HEK293 (cell line): Measurements from ENCODE around the gene PIGH.

Source experiments
- CTCF ChIA-PET: fragments of 350-600 bp; formaldehyde crosslinking; extraction: SDS; loops from one replicate; lab custom pipeline; 2021; ENCODE audit warnings: antibody characterized with exemption; lab: Yijun Ruan, JAX
- POLR2A ChIA-PET: fragments of 300-600 bp; formaldehyde crosslinking; extraction: SDS; loops from one replicate; lab custom pipeline; 2020; ENCODE audit warnings: antibody characterized with exemption, inconsistent platforms; lab: Yijun Ruan, JAX
- H3K27ac ChIP-seq: fragments of 200-500 bp; sonication (Bioruptor generic); 2 replicates; pipeline ENCODE4 v1.5.1; 2014; ENCODE audit warnings: low read depth, low read length, control low read depth, inconsistent platforms; ENCODE audit errors: extremely low read depth
- H3K36me3 ChIP-seq, 2 experiments: fragments of 200-500 bp in 1 of 2; sonication (Bioruptor generic) in 1 of 2; 1 replicate in 1 of 2; 2 replicates in 1 of 2; pipeline ENCODE4 v1.5.1; 2014 to 2017; ENCODE audit warnings: inconsistent platforms in 2 of 2, low read length in 2 of 2; ENCODE audit not compliant: control insufficient read depth in 2 of 2, insufficient read depth in 1 of 2
- H3K4me1 ChIP-seq: fragments of 200-500 bp; sonication (Bioruptor generic); 2 replicates; pipeline ENCODE4 v1.5.1; 2014; ENCODE audit warnings: mild to moderate bottlenecking, low read length, inconsistent platforms; ENCODE audit not compliant: control insufficient read depth, insufficient read depth
- H3K4me3 ChIP-seq: 2 replicates; pipeline ENCODE4 v1.5.1; 2011; ENCODE audit warnings: low read depth, mild to moderate bottlenecking, control low read depth, low read length, moderate library complexity
- H3K9me3 ChIP-seq: fragments of 200-500 bp; sonication (Bioruptor generic); 2 replicates; pipeline ENCODE4 v1.5.1; 2014; ENCODE audit warnings: low read depth, low read length, inconsistent platforms; ENCODE audit not compliant: control insufficient read depth, insufficient read depth
- ATF2 ChIP-seq: fragments of 450-650 bp; formaldehyde crosslinking; IDR thresholded peaks from 2 replicates; pipeline ENCODE4 v1.5.1; 2016; ENCODE audit warnings: missing biosample characterization, missing genetic modification characterization, low read depth
- GLI4 ChIP-seq: fragments of 450-650 bp; formaldehyde crosslinking; IDR thresholded peaks from 2 replicates; pipeline ENCODE4 v1.5.1; 2016; ENCODE audit warnings: missing biosample characterization, missing genetic modification characterization
- IKZF3 ChIP-seq: fragments of 450-650 bp; IDR thresholded peaks from 2 replicates; pipeline ENCODE4 v1.5.0; 2018; ENCODE audit warnings: missing biosample characterization, mild to moderate bottlenecking, missing genetic modification characterization, moderate library complexity
- INSM2 ChIP-seq: fragments of 450-650 bp; formaldehyde crosslinking; IDR thresholded peaks from 2 replicates; pipeline ENCODE4 v1.5.1; 2016; ENCODE audit warnings: missing biosample characterization, missing genetic modification characterization
- KLF1 ChIP-seq: fragments of 450-650 bp; formaldehyde crosslinking; IDR thresholded peaks from 2 replicates; pipeline ENCODE4 v1.5.1; 2016; ENCODE audit warnings: missing biosample characterization, missing genetic modification characterization
- ZNF2 ChIP-seq: fragments of 450-650 bp; formaldehyde crosslinking; IDR thresholded peaks from 2 replicates; pipeline ENCODE4 v1.5.1; 2016; ENCODE audit warnings: missing biosample characterization, missing genetic modification characterization
- ZNF341 ChIP-seq: fragments of 450-650 bp; formaldehyde crosslinking; IDR thresholded peaks from 2 replicates; pipeline ENCODE4; 2016; ENCODE audit warnings: low read depth, missing biosample characterization, missing genetic modification characterization
- ZNF366 ChIP-seq: fragments of 450-650 bp; formaldehyde crosslinking; conservative IDR thresholded peaks from 2 replicates; pipeline ENCODE4 v1.5.1; 2016; ENCODE audit warnings: missing biosample characterization, missing genetic modification characterization
- ZNF510 ChIP-seq: fragments of 450-650 bp; formaldehyde crosslinking; IDR thresholded peaks from 2 replicates; pipeline ENCODE4 v1.5.1; 2018; ENCODE audit warnings: mild to moderate bottlenecking, missing genetic modification characterization, missing biosample characterization; ENCODE audit not compliant: insufficient replicate concordance
- ZNF600 ChIP-seq: fragments of 450-650 bp; formaldehyde crosslinking; IDR thresholded peaks from 2 replicates; pipeline ENCODE4 v1.5.1; 2016; ENCODE audit warnings: missing biosample characterization, missing genetic modification characterization
- ZNF658 ChIP-seq: fragments of 450-650 bp; formaldehyde crosslinking; IDR thresholded peaks from 2 replicates; pipeline ENCODE4; 2016; ENCODE audit warnings: missing biosample characterization, missing genetic modification characterization
- ZNF707 ChIP-seq: fragments of 450-650 bp; formaldehyde crosslinking; IDR thresholded peaks from 2 replicates; pipeline ENCODE4 v1.5.1; 2016; ENCODE audit warnings: missing biosample characterization, missing genetic modification characterization
- ZNF776 ChIP-seq: fragments of 450-650 bp; formaldehyde crosslinking; IDR thresholded peaks from 2 replicates; pipeline ENCODE4 v1.5.0; 2017; ENCODE audit warnings: missing biosample characterization, missing genetic modification characterization, borderline replicate concordance
- TF ChIP-seq, protein P1 (sequence below): fragments of 450-650 bp; formaldehyde crosslinking; IDR thresholded peaks from 2 replicates; pipeline ENCODE4 v1.5.1; 2017; ENCODE audit warnings: missing biosample characterization, missing genetic modification characterization
- TF ChIP-seq, protein P2 (sequence below): fragments of 450-650 bp; formaldehyde crosslinking; IDR thresholded peaks from 2 replicates; pipeline ENCODE4 v1.5.1; 2017; ENCODE audit warnings: missing biosample characterization, missing genetic modification characterization

PIGH gene

DNA sequence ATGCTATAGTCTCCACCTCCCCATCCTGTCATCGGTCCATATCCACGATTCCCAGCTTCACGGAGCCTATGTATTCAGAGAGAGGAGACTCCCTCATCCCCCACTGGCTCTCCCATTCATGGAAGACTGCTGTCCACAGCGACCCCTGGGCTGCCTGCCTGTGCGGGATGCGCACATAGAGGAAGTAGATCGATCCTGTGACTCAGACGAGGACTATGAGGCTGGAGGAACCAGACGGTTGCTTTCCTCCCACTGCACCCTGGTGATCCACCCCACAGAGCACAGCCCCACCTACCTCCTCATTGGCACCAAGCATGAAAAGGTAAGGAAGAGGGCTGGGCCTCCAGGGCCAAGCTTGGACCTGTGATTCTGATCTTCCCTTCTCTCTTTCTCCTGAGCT, 24.4 kb downstream of the PIGH start (continued):
- no peak for TF ChIP-seq ATF2
- no peak for TF ChIP-seq INSM2 (tag by site-specific recombination)

- peaks cover 0 to 61% of the 10 kb centered on the region in 2 experiments; a peak in 1 of 3 replicates for H3K36me3 ChIP-seq
- no peaks in the 10 kb centered on the region for H3K9me3 ChIP-seq
- H3K27ac ChIP-seq: no peak overlapping the region
- no peak for TF ChIP-seq ZNF776 (tag by site-specific recombination)
- no peak for TF ChIP-seq KLF1 (tag by site-specific recombination)
- no peak for TF ChIP-seq ZNF707 (tag by site-specific recombination)
- no peak for TF ChIP-seq IKZF3 (tag by site-specific recombination)
- TF ChIP-seq, protein P1, sequence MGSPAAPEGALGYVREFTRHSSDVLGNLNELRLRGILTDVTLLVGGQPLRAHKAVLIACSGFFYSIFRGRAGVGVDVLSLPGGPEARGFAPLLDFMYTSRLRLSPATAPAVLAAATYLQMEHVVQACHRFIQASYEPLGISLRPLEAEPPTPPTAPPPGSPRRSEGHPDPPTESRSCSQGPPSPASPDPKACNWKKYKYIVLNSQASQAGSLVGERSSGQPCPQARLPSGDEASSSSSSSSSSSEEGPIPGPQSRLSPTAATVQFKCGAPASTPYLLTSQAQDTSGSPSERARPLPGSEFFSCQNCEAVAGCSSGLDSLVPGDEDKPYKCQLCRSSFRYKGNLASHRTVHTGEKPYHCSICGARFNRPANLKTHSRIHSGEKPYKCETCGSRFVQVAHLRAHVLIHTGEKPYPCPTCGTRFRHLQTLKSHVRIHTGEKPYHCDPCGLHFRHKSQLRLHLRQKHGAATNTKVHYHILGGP: no peak
- no peak for TF ChIP-seq ZNF341 (tag by site-specific recombination)
- no peak for TF ChIP-seq ZNF2 (tag by site-specific recombination)
- TF ChIP-seq ZNF600 (tag by site-specific recombination): no peak
- TF ChIP-seq ZNF510 (tag by site-specific recombination): no peak
- TF ChIP-seq, protein P2, sequence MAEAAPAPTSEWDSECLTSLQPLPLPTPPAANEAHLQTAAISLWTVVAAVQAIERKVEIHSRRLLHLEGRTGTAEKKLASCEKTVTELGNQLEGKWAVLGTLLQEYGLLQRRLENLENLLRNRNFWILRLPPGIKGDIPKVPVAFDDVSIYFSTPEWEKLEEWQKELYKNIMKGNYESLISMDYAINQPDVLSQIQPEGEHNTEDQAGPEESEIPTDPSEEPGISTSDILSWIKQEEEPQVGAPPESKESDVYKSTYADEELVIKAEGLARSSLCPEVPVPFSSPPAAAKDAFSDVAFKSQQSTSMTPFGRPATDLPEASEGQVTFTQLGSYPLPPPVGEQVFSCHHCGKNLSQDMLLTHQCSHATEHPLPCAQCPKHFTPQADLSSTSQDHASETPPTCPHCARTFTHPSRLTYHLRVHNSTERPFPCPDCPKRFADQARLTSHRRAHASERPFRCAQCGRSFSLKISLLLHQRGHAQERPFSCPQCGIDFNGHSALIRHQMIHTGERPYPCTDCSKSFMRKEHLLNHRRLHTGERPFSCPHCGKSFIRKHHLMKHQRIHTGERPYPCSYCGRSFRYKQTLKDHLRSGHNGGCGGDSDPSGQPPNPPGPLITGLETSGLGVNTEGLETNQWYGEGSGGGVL (tag by site-specific recombination): no peak
- H3K4me1 ChIP-seq: no peaks in the 10 kb centered on the region
- ChIA-PET POLR2A (no interaction called here), CTCF (interaction anchor here (0.9 to 1.0 kb wide), 2 partner anchors 9 to 147 kb away, joined by 3 to 4 read pairs; no protein-coding TSS in a partner anchor)
- no peak overlapping the region for H3K4me3 ChIP-seq
Measured at GRCh38 chr14:67574806-67575205, 25.3 kb downstream of the PIGH start.

DNA sequence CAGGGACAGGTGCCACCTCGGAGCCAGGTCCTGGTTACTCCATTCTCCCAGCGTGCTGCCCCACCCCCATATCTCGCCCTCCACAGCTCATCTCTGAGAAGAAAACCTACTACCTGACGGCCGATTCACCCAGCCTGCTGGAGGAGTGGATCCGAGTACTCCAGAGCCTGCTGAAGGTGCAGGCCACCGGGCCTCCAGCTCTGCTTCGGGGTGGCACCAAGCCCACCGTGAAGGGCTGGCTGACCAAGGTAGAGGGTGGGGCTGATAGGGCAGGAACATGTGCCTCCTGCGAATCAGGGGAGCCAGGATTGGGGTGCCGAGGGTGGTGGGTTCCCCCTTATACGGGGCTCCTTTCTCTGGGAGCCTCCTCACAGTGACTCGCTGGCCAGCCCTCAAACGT, 25.9 kb downstream of the PIGH start:
- no peak overlapping the region for H3K4me3 ChIP-seq
- H3K4me1 ChIP-seq: no peaks in the 10 kb centered on the region
- no peak overlapping the region for H3K27ac ChIP-seq
- TF ChIP-seq ZNF366: no peak
- no peak for TF ChIP-seq KLF1 (tag by site-specific recombination)
- TF ChIP-seq GLI4 (tag by site-specific recombination): no peak
- TF ChIP-seq ZNF658 (tag by site-specific recombination): no peak
- TF ChIP-seq, protein P1: no peak
- ChIA-PET CTCF (interaction anchor here (1.0 kb wide), 1 partner anchor 10 kb away, joined by 4 read pairs; no protein-coding TSS in a partner anchor), POLR2A (no interaction called here)
- H3K36me3 ChIP-seq: peaks cover 0 to 55% of the 10 kb centered on the region in 2 experiments; a peak in 1 of 3 replicates
- H3K9me3 ChIP-seq: no peaks in the 10 kb centered on the region
